22Rv1 (cell line): Measurements from ENCODE around the gene SPRING1.

ENCODE experiments used
- CTCF ChIP-seq: fragments of 450-650 bp; IDR thresholded peaks from 2 replicates; pipeline ENCODE4 v1.5.1; 2017; ENCODE audit warnings: mild to moderate bottlenecking
- ZFX ChIP-seq: fragments of 450-650 bp; IDR thresholded peaks from 2 replicates; pipeline ENCODE4 v1.6.1; 2017; ENCODE audit warnings: antibody characterized with exemption, borderline replicate concordance

- no peak for TF ChIP-seq CTCF
- no peak for TF ChIP-seq ZFX
Observed at GRCh38 chr12:116693286-116694227, 44.3 kb downstream of the SPRING1 start.
